GM20000 (cell line): Measurements from ENCODE around the gene DNAAF6.

Experiments used
- DNase-seq: peaks from one replicate; pipeline ENCODE4 v3.0.0; 2012; ENCODE audit warnings: low spot score
- CTCF ChIP-seq: IDR thresholded peaks from 2 replicates; pipeline ENCODE4 v1.5.1; 2012; ENCODE audit warnings: mild to moderate bottlenecking, control low read depth; ENCODE audit errors: extremely low read depth, missing control alignments

Gene DNAAF6

GRCh38 chrX:107199491-107199890, 6.9 kb upstream of the DNAAF6 start:
- no peak for DNase-seq
- no peak for TF ChIP-seq CTCF

DNA sequence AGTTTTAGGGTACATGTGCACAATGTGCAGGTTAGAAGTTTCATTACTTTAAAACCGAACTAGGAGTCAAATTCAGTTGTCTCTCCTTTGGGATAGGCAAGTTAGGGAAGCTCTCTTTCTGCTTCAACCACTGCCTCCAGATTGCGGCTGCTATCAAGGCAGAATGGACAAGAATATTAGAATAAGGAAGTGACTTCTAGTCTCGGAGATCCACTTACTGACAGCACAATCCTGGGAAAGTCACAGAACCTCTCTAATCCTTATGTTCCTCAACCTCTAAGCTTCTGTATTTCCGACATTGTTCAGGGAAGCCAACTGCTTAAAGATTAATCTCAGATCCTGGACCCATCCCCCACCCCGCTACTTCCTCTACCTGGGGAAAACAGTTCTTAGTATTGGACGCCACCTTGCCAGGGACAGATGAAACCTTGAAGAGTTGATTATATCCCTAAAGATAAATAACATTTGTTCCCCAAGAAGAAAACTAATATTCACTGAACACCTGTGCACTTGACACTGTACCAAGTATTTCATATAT, 2.3 kb upstream of the DNAAF6 start:
- TF ChIP-seq CTCF, result no peak
- no peak for DNase-seq

DNA sequence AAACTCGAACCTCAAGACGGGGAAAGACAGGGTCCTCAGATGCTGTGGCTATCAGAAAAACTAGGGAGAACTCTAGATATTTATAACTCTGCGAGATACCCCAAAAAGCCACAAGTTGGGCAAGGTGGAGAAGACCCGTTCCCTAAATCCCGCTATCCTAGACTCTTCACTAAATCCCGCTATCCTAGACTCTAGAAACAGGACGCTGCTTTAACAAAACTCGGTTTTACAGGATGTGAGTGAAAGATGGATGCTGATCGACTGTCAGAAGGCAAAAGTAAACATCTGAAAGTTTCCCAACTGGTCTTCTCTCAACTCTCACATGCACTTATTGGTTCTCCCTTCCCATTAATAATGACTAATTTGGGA, 270 bp downstream of the DNAAF6 start:
- DNase-seq, result no peak
- no peak for TF ChIP-seq CTCF

GRCh38 chrX:107207089-107207488, 678 bp downstream of the DNAAF6 start:
- no peak for DNase-seq
- TF ChIP-seq CTCF, result no peak

GRCh38 chrX:107207943-107208342, 1.5 kb downstream of the DNAAF6 start:
- no peak for DNase-seq
- TF ChIP-seq CTCF, result no peak

- DNase-seq, result no peak
Measured at GRCh38 chrX:107213477-107213876, 7.1 kb downstream of the DNAAF6 start.

DNA sequence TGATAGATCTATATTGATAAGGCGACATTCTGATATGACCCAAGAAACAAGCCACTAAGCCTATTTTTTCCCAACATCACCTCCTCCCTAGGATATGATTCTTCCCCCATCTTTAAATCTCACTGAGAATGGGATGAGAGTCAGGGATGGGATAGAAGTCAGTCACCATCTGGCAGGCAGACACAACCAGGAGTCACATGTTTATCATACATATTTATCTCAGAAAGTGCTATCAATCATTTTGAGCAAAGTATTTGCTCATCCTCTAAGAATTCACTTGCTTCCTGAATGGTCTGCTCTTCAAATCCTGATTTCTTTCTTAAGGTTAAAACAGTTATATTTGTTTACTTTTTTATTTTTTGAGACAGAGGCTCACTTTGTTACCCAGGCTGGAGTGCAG, 20.3 kb downstream of the DNAAF6 start:
- no peak for TF ChIP-seq CTCF
- DNase-seq, result no peak

More at GRCh38 chrX:107213477-107213876, 7.1 kb downstream of the DNAAF6 start:
- TF ChIP-seq CTCF, result no peak
